Osteoblast (primary cell): ENCODE measurements around the gene ZNF771. TPM values are rescaled to one million over a fixed set of nuclear protein-coding genes. Genes with fewer than 3 reads are reported as not detected.
A peak's percentile ranks its signal among the peaks of the same experiment; 100 is the strongest.

ENCODE experiments used
- DNase-seq: peaks from one replicate; pipeline ENCODE4 v3.0.0; 2011; ENCODE audit warnings: low spot score, mixed read lengths; ENCODE audit not compliant: insufficient read length; ENCODE audit errors: missing footprints
- H2AFZ ChIP-seq: 2 replicates; pipeline ENCODE4 v1.6.0; 2011; ENCODE audit warnings: mild to moderate bottlenecking, low read length
- H3K27ac ChIP-seq: 2 replicates; pipeline ENCODE4 v1.5.1; 2011; ENCODE audit warnings: mild to moderate bottlenecking, low read depth, low read length, moderate library complexity
- H3K27me3 ChIP-seq: 2 replicates; pipeline ENCODE4 v1.6.0; 2012; ENCODE audit warnings: mild to moderate bottlenecking, control low read depth, inconsistent platforms, low read length, moderate library complexity; ENCODE audit not compliant: insufficient read depth
- H3K36me3 ChIP-seq: 2 replicates; pipeline ENCODE4 v1.5.1; 2011; ENCODE audit warnings: mild to moderate bottlenecking, low read length, control low read depth, moderate library complexity; ENCODE audit not compliant: insufficient read depth
- H3K4me1 ChIP-seq: 2 replicates; pipeline ENCODE4 v1.5.1; 2011; ENCODE audit warnings: mild to moderate bottlenecking, low read length, control low read depth, moderate library complexity; ENCODE audit not compliant: insufficient read depth
- H3K4me2 ChIP-seq: 2 replicates; pipeline ENCODE4 v1.6.0; 2011; ENCODE audit warnings: mild to moderate bottlenecking, low read length; ENCODE audit not compliant: insufficient read depth
- H3K4me3 ChIP-seq: fragments of 200-600 bp; sonication (generic); 3 replicates; pipeline ENCODE4 v1.5.1; 2012; ENCODE audit warnings: mild to moderate bottlenecking, low read length, inconsistent platforms; ENCODE audit not compliant: insufficient read depth
- H3K79me2 ChIP-seq: 2 replicates; pipeline ENCODE4 v1.6.0; 2012; ENCODE audit warnings: mild to moderate bottlenecking, low read length, control low read depth, inconsistent platforms; ENCODE audit not compliant: insufficient read depth
- H3K9me3 ChIP-seq: 2 replicates; pipeline ENCODE4 v1.5.1; 2011; ENCODE audit warnings: low read depth, low read length, control low read depth
- H4K20me1 ChIP-seq: 2 replicates; pipeline ENCODE4 v1.6.0; 2012; ENCODE audit warnings: mild to moderate bottlenecking, low read length, control low read depth; ENCODE audit not compliant: insufficient read depth
- CTCF ChIP-seq: IDR thresholded peaks from 2 replicates; pipeline ENCODE4 v1.5.1; 2011; ENCODE audit warnings: mild to moderate bottlenecking, low read depth, low read length, moderate library complexity; ENCODE audit errors: extremely low read depth
- total RNA-seq: library from RNA; depleted of rRNA; stranded (reverse); fragments of >200 nt; gene quantifications from 2 replicates; pipeline ENCODE4 v1.2.3, GENCODE V29; 2012

Gene ZNF771
- total RNA-seq, 1 donor: 14.8 TPM

GRCh38 chr16:30371248-30371816, 36.1 kb upstream of the ZNF771 start:
- H3K9me3 ChIP-seq: no peaks in the 10 kb centered on the region
- H3K4me3 ChIP-seq: peak overlapping the region; percentile 74
- H3K4me2 ChIP-seq: peak overlapping the region; percentile 92
- H4K20me1 ChIP-seq: peaks cover 32% of the 10 kb centered on the region
- no peak for TF ChIP-seq CTCF
- peaks cover 38% of the 10 kb centered on the region for H3K79me2 ChIP-seq
- H2AFZ ChIP-seq: peak overlapping the region; percentile 90
- peak overlapping the region; percentile 56 for H3K27ac ChIP-seq
- peaks cover 24% of the 10 kb centered on the region for H3K4me1 ChIP-seq
- no peaks in the 10 kb centered on the region for H3K27me3 ChIP-seq
- no peak for DNase-seq
- no peaks in the 10 kb centered on the region for H3K36me3 ChIP-seq

GRCh38 chr16:30372038-30372712, 35.2 kb upstream of the ZNF771 start:
- Histone ChIP-seq H3K4me2 (no peak overlapping the region), H3K27ac (no peak overlapping the region), H3K27me3 (no peaks in the 10 kb centered on the region), H3K4me3 (no peak overlapping the region), H3K79me2 (peaks cover 29% of the 10 kb centered on the region), H3K9me3 (no peaks in the 10 kb centered on the region), H2AFZ (no peak overlapping the region), H3K36me3 (no peaks in the 10 kb centered on the region), H4K20me1 (peaks cover 25% of the 10 kb centered on the region), H3K4me1 (peaks cover 26% of the 10 kb centered on the region)
- TF ChIP-seq CTCF: no peak
- DNase-seq: peak; percentile 38

- no peak for TF ChIP-seq CTCF
- peaks cover 25% of the 10 kb centered on the region for H3K4me1 ChIP-seq
- DNase-seq: peak; percentile 32
- H3K79me2 ChIP-seq: peaks cover 24% of the 10 kb centered on the region
- H3K36me3 ChIP-seq: no peaks in the 10 kb centered on the region
- H3K27ac ChIP-seq: no peak overlapping the region
- H3K9me3 ChIP-seq: no peaks in the 10 kb centered on the region
- H4K20me1 ChIP-seq: peaks cover 19% of the 10 kb centered on the region
- H3K27me3 ChIP-seq: no peaks in the 10 kb centered on the region
- no peak overlapping the region for H3K4me2 ChIP-seq
- H3K4me3 ChIP-seq: no peak overlapping the region
- no peak overlapping the region for H2AFZ ChIP-seq
Measured at GRCh38 chr16:30372725-30373124, 34.7 kb upstream of the ZNF771 start.

- peaks cover 6% of the 10 kb centered on the region for H4K20me1 ChIP-seq
- H3K27me3 ChIP-seq: no peaks in the 10 kb centered on the region
- H3K4me1 ChIP-seq: peaks cover 19% of the 10 kb centered on the region
- no peak within 1 kb of the TSS for H3K4me2 ChIP-seq
- no peak within 1 kb of the TSS for H3K4me3 ChIP-seq
- no peaks in the 10 kb centered on the region for H3K9me3 ChIP-seq
- DNase-seq: no peak
- peaks cover 9% of the 10 kb centered on the region for H3K79me2 ChIP-seq
- H2AFZ ChIP-seq: no peak within 1 kb of the TSS
- TF ChIP-seq CTCF: no peak
- no peak within 1 kb of the TSS for H3K27ac ChIP-seq
- no peaks in the 10 kb centered on the region for H3K36me3 ChIP-seq
Measured at GRCh38 chr16:30374538-30374937, 32.9 kb upstream of the ZNF771 start, which contains the start of gene MYL11. MYL11 (plus strand) TSS chr16:30374802; CDS start chr16:30374858, 56 bp downstream.
